ENCODE data around the gene CDK9. TPM values are rescaled to one million over a fixed set of nuclear protein-coding genes. Genes with fewer than 3 reads are reported as not detected.
"Not testable (repeated sequence)": the region's sequence is repeated elsewhere in the genome, so short reads cannot be mapped to it uniquely, and the experiment has no call there.

The CDK9 gene
- total RNA-seq, 1 donor from 2014 or later, result 92.7 TPM

DNA sequence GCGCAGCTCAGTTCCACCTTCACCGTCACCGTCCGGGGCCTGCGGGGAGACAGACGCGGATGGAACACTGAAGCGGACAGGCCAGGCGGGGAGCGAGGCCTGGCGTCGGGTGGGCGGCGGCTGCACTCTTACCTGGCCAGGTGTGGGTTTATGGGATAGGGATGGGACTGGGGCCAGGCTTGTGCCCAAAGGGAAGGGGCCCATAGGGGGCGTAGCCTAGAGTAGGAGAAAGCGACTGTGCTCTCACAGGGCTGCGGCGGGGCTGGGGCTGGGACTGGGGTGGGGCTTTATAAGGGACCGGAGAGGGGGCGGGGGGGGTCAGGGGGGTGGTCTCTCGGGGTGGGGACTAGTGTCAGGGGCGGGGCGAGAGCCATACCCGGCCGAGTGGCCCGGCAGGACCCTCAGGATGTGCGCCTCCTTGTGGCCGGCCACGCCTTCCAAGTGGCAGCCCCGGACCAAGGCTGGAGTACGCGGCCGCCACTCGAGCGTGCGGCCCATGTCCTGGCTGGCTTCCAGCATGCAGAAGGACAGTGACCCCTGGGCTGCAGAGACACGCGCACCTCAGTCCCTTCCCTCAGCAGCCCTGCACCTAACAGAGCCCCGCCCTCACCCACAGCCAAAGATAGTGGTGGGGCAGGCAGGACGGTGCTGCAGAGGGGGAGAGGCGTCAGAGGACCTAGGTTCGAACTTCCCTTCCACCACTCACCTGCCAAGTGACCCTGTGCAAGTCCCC, 39.7 kb downstream of the CDK9 start:
- no peak for DNase-seq (ENCODE audit: low spot score)

- no peak for DNase-seq (ENCODE audit: low spot score)
Observed at GRCh38 chr9:127826253-127826913, 40.5 kb downstream of the CDK9 start.

- DNase-seq (ENCODE audit: low spot score), result peak; percentile 82
Observed at GRCh38 chr9:127828262-127829031, 42.6 kb downstream of the CDK9 start.

DNA sequence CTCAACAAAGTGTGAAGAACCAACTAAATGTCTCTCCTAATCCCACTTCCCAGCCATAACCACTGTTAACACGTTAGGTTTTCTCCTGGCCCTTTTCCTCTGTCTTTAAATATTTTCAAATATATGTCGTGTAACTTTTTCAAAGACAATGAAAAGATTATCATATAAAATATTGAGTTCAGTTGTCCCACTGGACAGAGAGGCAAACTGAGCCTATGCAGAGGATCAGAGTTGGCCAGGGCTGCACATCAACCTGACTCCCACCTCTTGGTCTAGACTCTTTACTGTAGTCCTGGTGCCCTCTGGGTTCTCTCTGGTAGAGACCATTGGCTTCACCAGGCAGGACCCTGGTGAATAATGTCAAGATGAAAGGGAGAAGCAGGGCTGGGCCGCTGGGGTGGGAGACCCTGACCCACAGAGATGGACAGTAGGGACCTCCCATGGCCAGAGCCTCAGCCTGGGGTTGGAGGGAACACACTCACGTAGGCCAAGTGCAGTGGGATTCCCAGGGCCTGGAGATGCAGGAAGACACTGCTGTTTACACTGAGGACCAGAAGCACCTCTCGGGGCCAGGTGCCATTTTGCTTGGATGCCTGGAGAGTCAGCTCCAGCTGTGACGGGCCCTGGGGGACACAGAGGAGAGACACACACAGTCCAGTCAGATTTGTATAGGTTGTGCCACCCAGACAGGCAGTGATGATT, 43.5 kb downstream of the CDK9 start:
- DNase-seq (ENCODE audit: low spot score), result no peak

DNA sequence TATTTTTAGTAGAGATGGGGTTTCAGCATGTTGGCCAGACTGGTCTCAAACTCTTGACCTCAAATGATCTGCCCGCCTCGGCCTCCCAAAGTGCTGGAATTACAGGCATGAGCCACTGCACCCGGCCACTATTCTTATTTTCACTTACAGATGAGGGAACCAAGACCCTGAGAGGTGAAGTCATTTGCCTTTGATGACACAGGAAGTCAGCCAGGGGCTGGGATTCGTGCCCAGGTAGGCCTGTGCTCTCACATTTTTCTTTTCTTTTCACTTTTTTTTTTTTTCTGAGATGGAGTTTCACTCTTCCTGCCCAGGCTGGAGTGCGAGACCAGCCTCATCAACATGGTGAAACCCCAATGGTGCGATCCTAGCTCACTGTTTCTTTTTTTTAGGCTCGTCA, 46.4 kb downstream of the CDK9 start:
- no peak for DNase-seq (ENCODE audit: low spot score)

DNA sequence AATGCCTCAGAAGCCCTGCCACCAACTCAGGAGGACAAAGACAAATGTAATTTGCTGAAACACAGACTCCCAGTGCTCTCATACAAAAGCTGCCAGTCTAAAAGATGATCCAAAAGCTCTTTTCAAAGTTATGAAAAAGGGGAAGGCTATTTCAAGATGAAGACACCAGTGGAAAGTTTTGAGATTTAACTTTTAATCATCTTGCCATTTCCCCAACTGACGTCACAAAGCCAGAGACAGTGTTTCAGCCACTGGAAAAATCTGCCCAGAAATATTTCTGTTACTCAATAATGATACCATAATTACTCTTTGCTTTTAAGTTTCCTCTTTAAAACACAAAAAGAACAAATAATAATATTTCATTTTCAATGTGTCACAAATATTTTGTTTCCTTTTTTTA, 47.7 kb downstream of the CDK9 start:
- DNase-seq (ENCODE audit: low spot score), result no peak

DNA sequence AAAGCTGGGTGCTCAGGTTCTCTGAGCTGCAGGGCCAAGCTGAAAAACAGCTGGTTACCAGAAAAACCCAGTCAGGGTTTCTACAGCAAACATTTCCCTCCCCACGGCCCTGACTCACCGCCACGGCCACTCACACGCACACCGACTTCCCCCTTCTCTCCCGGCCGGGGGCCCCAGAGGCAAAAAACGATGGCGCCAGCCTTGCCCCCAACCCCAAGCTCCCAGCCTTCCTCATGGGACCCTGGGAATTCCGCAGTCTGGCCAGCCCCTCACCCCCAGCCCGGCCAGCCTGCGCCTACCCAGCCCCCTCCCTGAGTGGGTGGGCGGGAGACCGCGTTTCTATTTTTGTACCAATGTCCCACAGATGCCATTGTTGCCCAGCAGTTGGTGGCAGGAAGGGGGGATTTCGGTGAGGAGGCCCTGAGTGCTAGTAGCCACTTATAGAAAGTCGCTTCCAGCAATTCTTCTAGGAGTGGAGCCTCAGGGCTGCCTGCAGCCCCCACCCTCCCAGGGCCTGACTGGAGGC, 50.2 kb downstream of the CDK9 start:
- peak; percentile 50 for DNase-seq (ENCODE audit: low spot score)

DNA sequence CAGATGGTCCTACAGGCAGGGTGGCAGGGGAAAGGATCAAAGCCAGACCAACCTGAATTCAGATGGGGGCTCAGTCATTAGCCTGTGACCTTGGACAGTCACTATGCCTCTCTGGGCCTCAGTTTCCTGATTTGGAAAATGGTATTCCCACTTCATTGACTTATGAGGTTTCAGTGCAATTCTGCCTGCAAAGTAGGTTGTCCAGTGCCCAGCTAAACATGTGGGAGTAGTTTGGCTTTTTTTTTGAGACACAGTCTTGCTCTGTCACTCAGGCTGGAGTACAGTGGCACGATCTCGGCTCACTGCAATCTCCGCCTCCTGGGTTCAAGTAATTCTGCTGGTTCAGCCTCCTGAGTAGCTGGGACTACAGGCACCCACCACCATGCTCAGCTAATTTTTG, 50.7 kb downstream of the CDK9 start:
- not testable (repeated sequence) for DNase-seq (ENCODE audit: low spot score)

DNA sequence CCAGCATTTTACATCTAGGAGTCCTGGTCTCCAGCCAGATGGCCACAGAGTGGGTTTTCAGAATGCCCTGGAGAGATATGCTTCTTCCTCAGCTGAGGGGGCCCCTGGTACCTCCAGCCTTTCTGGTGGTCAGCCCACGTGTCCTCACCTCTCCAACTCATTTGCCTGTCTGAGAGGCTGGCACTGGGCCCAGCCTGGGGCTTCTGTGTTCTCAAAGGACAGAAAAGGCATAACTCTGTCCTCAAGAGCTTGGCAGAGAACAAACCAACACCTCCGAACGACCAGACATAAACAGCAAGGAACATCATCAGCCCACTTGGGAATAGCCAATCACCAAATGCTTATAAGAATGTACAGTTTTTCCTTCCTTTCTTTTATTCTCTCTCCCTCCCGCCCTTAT, 51.5 kb downstream of the CDK9 start:
- DNase-seq (ENCODE audit: low spot score), result no peak

DNA sequence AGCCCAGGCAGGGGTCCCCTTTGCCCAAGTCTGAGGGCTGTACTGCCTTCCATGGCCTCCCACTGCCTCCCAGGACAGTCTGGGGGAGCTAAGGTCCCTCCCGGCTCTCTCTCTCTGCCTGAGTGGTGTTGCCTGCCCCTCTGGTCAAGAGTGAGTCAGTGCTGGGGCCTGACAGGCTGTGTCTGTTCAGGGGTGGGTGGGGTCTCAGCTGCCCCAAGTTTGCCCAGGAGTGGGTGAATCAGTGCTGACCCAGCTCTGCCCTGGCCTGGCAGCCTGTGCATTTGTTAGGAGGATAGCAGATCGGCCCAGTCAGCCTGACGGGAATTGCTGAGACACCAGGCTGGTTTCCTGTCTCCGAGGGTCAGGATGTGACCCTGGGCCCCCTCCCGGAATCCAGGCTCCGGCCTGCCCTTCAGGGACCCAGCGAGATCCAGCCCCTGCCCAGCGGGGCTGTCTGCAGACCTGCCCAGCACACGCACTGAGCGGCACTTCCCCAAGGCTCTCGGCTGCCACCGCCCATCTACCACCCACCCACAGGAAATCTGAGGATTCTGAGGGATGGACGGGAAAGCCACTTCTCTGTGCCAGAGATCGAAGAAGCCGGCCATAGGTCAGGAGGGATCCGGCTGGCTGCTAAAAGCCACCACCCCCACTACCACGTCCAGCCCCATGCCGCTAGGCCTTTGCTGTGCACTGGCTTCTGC, 52.7 kb downstream of the CDK9 start:
- DNase-seq (ENCODE audit: low spot score), result no peak

Other genes with a start within 250 kb of the CDK9 start
- gene STXBP1, start 173.8 kb upstream of the CDK9 start, total RNA-seq, result 52.8 TPM
- 1.4 TPM for gene CFAP157, start 79.0 kb upstream of the CDK9 start, total RNA-seq
- gene PTRH1, start 70.4 kb upstream of the CDK9 start, total RNA-seq, result 19.5 TPM
- gene TTC16, start 70.0 kb upstream of the CDK9 start, total RNA-seq, result 0.26 TPM
- 21.7 TPM for gene TOR2A, start 50.7 kb upstream of the CDK9 start, total RNA-seq
- 9.1 TPM for gene SH2D3C, start 7.4 kb upstream of the CDK9 start, total RNA-seq
- 74.7 TPM for gene FPGS, start 16.8 kb downstream of the CDK9 start, total RNA-seq
- 94.3 TPM for gene ENG, start 68.6 kb downstream of the CDK9 start, total RNA-seq
- gene AK1, start 91.6 kb downstream of the CDK9 start, total RNA-seq, result 142 TPM
- gene ST6GALNAC6, start 113.6 kb downstream of the CDK9 start, total RNA-seq, result 67.0 TPM
- gene ST6GALNAC4, start 131.0 kb downstream of the CDK9 start, total RNA-seq, result 42.1 TPM
- gene PIP5KL1, start 144.7 kb downstream of the CDK9 start, total RNA-seq, result 4.9 TPM
- gene DPM2, start 151.8 kb downstream of the CDK9 start, total RNA-seq, result 36.6 TPM
- 220 TPM for gene EEIG1, start 195.0 kb downstream of the CDK9 start, total RNA-seq

All from mucosa of gallbladder (tissue), 1 donor.